VCaP (cell line): ENCODE data around the gene ATF6.

Source experiments
- H3K27ac ChIP-seq: fragments of 450-650 bp; 2 replicates; pipeline ENCODE4 v1.5.1; 2017
- CTCF ChIP-seq: fragments of 450-650 bp; conservative IDR thresholded peaks from 2 replicates; pipeline ENCODE4 v1.5.1; 2017; ENCODE audit warnings: mild to moderate bottlenecking, moderate library complexity

ATF6 gene

GRCh38 chr1:161945306-161946060 is 179.4 kb downstream of the ATF6 start:
- H3K27ac ChIP-seq: no peak overlapping the region
- no peak for TF ChIP-seq CTCF

- TF ChIP-seq CTCF: no peak
- no peak overlapping the region for H3K27ac ChIP-seq
Observed at GRCh38 chr1:161946071-161946987, 180.2 kb downstream of the ATF6 start.

GRCh38 chr1:161948435-161948834 is 182.3 kb downstream of the ATF6 start:
- H3K27ac ChIP-seq: peak overlapping the region; percentile 12; the same call in 1 of the 2 replicates
- TF ChIP-seq CTCF: no peak

GRCh38 chr1:161949548-161949947 is 183.4 kb downstream of the ATF6 start:
- H3K27ac ChIP-seq: peak overlapping the region; percentile 12; the same call in 1 of the 2 replicates
- TF ChIP-seq CTCF: no peak

GRCh38 chr1:161950377-161950776 is 184.3 kb downstream of the ATF6 start:
- no peak overlapping the region for H3K27ac ChIP-seq
- TF ChIP-seq CTCF: no peak

GRCh38 chr1:161951646-161952045 is 185.5 kb downstream of the ATF6 start:
- H3K27ac ChIP-seq: no peak overlapping the region
- TF ChIP-seq CTCF: no peak

GRCh38 chr1:161952607-161953172 is 186.6 kb downstream of the ATF6 start:
- no peak for TF ChIP-seq CTCF
- no peak overlapping the region for H3K27ac ChIP-seq
